GM21526 (cell line): Measurements from ENCODE around the gene SNX4.
"Not testable (repeated sequence)": the region's sequence is repeated elsewhere in the genome, so short reads cannot be mapped to it uniquely, and the experiment has no call there.

ENCODE experiments used
- ATAC-seq: cut with Tn5 transposase; IDR thresholded peaks from one replicate; pipeline ENCODE4 v1.9.1; 2021; ENCODE audit warnings: moderate library complexity; ENCODE audit not compliant: unreplicated experiment, low FRiP score

The SNX4 gene

GRCh38 chr3:125519678-125520562 lies at the start of gene SNX4:
TSS of gene SNX4 (minus strand) at chr3:125520202. CDS start at chr3:125520172, 30 bp downstream.
- peak; percentile 75 for ATAC-seq

DNA sequence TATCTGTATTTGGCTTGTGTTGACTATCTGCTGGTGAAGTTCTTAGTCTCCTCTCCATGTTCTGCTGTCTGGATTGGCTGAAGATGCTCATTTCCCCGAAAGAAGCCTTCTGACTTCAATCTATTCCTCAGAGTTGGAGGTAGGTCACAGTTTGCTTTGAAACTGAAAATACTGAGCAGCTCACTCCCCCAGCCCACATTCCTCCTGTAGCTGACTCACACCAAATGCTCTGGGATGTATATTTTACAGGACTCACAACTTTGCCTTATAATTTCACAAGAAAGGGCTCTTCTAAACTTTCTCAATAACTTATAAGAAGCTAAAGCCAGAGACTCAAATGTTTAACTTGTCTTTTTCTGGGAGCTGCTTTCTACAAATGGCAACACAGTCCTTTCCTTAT lies 36.3 kb upstream of the SNX4 start:
- no peak for ATAC-seq

GRCh38 chr3:125552401-125552800 lies 32.4 kb upstream of the SNX4 start:
- ATAC-seq, result no peak

DNA sequence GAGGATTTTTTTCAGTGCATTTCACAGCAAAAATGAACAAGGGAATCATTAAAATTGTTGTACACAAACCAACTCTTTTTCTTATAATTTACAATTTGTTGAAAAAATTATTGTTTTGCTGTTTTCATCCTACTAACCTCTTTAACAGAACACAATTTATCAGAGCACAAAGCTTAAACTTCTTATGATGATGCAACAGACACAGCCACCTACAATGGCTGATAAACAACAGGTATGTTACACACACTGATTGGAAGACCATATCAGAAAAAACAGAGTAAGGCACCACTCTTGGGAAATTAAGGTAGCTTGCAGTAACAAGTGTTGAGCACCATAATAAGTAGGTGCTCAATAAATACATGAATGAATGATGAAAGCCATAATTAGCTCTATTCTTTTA lies 8.9 kb upstream of the SNX4 start:
- no peak for ATAC-seq

- ATAC-seq, result no peak
These were observed 5.2 kb upstream of the SNX4 start for GRCh38 chr3:125525153-125525552.

GRCh38 chr3:125520563-125520919 lies 539 bp upstream of the SNX4 start:
- not testable (repeated sequence) for ATAC-seq

DNA sequence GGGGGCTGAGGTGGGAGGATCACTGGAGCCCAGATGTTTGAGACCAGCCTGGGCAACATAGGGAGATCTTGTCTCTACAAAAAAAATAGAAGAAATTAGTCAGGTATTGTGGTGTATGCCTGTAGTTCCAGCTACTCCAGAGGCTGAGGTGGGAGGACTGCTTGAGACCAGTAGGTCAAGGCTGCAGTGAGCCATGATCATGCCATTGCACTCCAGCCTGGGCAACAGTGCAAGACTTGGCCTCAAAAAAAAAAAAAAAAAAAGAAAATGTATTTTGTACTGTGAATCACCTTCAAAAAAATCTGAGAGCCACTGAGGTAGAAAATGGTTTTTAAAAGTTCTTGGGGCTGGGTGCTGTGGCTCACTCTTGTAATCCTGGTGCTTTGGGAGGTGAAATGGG lies 4.6 kb downstream of the SNX4 start:
- no peak for ATAC-seq

GRCh38 chr3:125513490-125514115 lies 6.4 kb downstream of the SNX4 start:
- ATAC-seq, result no peak

GRCh38 chr3:125512135-125512920 lies 7.7 kb downstream of the SNX4 start:
- no peak for ATAC-seq

DNA sequence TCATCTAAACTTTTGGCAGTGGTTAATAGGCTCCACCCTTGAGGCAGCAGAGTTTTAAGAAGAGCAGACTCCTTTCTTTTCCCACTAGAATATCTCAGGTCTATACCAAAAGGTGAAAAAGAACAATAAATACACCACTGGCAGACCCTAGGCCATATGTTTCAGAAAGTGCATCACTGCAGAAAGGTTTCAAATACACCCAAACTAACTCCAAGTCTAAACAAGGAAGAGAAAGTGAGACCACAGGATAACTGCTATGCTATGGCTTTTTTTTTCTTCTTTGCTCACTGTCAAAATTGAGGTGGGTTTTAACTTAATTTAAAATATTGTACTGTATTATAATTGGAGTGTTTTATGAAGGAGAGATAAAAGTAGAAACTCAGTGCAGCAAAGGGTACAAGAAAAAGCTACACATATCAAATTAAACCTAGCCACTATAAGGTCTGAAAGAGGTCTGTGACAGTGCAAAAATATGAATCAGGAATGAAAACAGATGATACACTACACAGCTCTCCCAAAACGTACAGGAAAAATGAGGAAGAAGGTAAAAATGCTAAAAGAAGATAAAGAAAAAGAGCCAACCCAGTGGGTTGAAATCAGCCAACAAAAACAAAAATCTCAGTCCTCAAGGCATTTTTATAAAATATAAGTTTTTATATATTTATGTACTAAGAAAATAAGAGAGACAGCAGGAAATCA lies 8.4 kb downstream of the SNX4 start:
- ATAC-seq, result no peak

DNA sequence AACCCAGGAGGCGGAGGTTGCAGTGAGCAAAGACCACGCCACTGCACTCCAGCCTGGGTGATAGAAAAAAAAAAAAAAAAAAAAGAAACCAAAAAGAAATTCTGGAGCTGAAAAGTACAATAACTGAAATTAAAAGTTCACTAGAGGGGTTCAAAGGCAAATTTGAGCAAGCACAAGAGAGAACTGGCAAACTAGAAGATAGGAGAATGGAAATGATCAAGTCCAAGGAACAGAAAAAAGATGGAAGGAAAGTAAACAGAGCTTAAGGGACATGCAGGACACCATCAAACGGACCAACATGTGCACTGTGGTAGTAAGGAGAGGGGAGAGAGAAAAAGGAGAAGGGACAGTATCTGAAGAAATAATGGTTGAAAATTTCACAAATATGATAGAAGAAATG lies 12.9 kb downstream of the SNX4 start:
- ATAC-seq, result no peak

DNA sequence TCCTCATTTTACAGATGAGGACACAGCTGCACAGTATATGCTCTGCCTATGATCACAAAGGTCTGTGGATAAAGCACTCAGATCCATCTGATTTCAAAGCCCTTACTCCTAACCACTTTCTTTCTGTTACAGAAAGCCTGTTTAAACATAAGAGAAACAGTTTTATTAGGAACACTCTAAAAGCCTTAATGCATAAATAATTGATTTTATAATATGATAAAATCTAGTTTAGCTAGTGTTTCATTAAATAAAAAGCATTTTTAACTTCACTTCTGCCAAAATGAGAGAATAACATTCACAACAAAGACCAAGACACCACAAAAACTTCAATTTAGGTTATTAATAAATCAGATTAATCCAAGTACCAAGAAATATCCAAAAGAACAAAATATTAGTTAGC lies 21.4 kb downstream of the SNX4 start:
- ATAC-seq, result no peak

DNA sequence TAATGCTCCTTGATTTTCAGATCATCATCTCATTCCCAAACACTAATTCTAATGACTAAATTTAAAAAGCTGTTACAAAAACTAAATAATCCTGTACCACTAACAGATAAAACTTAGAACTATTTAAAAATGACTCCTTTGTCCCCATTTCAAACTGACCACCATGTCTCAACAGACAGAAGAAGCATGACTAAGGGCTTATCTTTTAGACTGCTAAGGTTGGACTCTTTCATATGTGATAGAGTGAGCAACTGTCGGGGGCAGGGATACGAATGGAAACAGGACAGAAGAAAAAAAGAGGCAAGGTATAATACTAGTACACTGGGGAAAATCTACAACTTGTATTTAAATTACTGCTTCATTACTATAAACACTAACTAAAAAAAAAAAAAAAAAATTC lies 23.3 kb downstream of the SNX4 start:
- no peak for ATAC-seq

DNA sequence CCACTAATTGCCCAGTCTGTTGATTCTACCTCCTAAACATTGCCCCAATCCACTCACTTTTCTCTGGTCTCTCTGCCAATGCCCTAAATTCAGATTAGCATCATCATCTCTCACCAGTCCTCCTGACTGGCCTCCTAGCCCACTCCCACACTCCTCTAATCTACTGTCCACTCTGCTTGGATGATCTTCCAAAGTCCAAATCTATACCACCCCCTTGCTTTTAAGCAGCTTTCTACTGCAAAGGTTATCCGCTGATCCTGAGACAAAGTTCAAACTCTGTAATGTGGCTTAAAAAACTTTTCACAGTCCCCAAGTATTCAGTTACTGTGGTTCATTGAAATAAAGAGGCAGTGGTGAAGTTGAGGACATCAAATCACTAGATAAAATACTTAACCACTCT lies 37.6 kb downstream of the SNX4 start:
- ATAC-seq, result no peak

- ATAC-seq, result no peak
These were observed 38.2 kb downstream of the SNX4 start for GRCh38 chr3:125481786-125482185.

DNA sequence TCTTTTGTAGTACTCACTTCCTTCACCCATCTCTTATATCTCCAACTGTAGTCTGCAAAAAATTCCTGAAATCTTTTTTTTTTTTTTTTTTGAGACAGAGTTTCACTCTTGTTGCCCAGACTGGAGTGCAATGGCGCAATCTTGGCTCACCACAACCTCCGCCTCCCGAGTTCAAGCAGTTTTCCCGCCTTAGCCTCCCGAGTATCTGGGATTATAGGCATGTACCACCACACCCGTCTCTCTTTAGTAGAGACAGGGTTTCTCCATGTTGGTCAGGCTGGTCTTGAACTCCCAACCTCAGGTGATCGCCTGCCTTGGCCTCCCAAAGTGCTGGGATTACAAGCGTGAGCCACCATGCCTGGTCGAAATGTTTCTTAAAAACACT lies 38.6 kb downstream of the SNX4 start:
- ATAC-seq, result not testable (repeated sequence)

DNA sequence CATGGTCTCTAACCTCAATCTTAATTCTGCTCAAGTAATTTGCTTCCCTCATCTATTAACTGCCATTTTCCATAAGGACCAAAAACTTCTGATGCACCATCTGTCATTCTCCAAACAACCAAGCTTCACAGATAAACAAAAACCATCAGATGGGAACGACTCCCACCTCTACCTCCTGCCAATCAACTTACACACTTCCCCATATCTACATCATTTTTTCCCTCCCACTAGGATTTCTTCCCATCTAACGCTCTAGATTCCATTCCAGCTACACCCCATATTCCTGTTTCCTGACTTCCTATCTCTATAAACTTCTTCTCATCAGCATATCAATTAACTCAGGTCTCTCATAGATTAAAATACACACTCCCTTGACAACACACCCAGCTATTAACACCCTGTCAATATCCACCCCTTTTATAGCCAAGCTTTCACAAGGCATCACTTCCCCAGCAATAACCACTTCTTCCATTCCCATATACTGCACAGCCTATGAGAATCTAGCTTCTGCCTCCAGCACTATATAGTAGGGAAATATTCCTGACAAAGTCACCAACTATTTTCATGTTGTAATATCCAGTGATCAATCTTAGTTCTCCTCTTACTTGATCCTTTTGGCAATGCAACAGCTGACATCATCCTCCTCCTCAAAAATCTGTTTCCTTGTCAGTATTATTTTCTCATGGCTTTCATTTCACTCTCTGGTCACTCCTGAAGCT lies 39.2 kb downstream of the SNX4 start:
- ATAC-seq, result no peak

GRCh38 chr3:125479091-125479490 lies 40.9 kb downstream of the SNX4 start:
- no peak for ATAC-seq

DNA sequence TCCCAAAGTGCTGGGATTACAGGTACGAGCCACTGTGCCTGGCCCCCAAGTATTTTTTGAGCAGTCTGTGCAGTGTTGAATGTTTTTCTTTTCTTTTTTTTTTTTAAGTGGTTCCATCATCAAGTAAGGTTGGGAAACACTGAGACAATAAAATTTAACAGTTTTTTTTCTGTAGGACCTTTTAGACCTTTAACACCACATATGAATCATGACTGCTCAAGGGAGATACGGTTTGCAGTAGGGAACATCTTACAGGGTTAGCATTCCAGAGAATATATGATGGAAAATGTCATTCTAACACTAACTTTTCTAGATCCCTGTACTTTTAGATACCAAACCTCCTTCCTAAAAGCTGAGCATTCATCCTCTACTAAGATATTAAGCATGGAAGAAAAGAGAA lies 41.7 kb downstream of the SNX4 start:
- ATAC-seq, result no peak

DNA sequence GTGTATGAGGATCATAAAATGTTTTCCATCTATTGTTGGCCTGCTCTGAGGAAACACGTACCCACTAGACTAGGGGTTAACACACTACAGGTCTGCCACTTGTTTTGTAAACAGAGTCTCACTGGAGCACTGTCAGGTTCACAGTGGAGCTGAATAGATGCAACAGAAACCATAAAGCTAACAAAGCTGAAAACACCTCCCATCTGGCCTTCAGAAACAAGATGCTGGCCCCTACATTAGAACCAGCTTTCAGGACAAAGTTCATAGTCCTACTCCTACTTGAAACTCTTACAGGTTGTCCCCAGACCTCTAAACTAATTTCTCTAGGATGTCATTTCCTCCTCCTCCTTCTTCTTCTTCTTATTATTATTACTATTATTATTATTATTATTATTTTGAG lies 42.3 kb downstream of the SNX4 start:
- ATAC-seq, result no peak
